HG02981 (cell line): Measurements from ENCODE around the gene TBC1D14.
A peak's percentile ranks its signal among the peaks of the same experiment; 100 is the strongest.
"Not testable (repeated sequence)": the region's sequence is repeated elsewhere in the genome, so short reads cannot be mapped to it uniquely, and the experiment has no call there.

Experiments
- ATAC-seq: cut with Tn5 transposase; IDR thresholded peaks from one replicate; pipeline ENCODE4 v1.9.1; 2021; ENCODE audit warnings: mild to moderate bottlenecking, moderate library complexity; ENCODE audit not compliant: unreplicated experiment

TBC1D14 gene

DNA sequence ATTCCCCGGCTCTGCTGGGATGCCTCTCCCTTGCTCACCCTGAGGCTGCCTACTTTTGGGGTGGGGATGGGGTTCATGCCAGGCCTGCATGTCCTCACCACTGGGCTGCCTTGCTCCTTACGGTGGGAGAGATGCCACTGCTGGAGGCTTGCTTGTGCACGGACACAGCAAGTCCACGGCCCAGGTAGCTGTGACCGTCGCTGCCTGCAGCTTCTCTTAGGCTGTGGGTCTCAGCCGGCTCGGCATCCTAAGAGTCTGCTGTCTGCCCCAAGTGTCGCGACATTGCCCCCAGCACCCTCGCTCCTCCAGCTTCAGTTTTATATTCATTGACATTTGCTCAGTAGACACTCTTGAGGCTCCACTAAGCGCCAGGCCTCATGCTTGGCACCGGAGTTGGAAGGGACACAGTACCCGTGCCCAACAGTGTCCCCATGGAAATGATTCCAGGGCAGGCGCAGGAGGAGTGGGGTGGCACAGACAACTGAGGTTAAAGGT, 58.3 kb downstream of the TBC1D14 start:
- ATAC-seq, result no peak

DNA sequence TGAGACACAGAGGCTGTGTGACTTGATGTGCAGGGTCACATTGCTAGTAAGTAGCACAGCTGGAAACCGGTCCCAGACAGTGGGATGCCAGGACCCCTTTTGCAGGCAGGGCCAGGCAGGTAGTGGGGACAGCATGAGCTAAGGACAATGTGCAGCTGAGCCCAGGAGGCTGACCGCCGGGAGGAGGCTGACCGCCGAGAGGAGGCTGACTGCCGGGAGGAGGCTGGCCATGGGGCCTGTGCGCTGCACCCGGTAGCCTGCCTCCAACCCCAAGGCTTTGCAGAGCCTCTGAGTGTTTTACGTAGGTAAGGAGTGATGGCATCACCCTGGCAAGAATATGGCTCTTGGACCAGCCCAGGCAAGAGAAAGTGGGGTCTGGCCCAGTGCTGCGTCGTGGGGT, 58.9 kb downstream of the TBC1D14 start:
- no peak for ATAC-seq

DNA sequence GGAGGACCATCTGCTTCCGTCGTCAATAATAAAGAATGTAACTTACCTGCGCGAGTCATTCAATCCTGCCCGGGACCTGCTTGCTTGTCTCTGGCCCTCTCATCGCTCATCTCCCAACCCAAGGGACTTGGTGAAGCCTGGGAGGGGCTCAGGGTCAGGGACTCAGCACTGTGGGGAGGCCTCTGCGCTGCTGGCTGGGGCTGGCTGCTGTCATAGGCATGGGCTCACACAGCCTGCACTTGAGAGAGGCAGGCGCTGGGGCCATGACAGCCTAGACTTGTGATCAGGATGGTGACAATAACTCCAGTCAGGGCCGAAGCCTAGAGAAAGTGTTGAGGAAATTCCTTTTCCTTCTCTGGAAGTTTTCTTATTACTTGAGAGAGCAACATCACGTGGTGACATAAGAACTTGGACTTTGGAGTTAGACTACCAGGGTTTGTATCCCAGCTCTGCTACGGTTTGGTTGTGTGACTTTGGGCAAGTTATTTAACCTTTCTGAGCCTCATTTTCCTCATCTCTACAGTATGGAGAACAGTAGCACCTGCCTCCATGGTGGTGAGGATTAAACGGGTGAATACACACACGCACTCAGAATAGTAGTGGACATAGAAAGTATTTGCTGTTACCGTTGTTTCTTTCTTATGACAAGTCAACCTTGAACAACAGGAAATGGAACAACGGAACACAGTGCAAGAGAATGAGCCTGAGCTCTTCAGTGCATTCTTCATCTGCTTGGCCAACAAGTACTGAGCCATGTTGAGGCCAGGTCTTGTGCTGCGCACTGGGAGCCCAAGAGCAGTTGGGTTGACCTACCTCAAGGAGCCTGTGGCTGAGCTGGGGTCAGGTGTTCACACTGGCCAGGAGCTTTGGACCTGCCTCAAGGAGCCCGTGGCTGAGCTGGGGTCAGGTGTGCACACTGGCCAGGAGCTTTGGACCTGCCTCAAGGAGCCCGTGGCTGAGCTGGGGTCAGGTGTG, 60.5 kb downstream of the TBC1D14 start:
- peak; percentile 74 for ATAC-seq

DNA sequence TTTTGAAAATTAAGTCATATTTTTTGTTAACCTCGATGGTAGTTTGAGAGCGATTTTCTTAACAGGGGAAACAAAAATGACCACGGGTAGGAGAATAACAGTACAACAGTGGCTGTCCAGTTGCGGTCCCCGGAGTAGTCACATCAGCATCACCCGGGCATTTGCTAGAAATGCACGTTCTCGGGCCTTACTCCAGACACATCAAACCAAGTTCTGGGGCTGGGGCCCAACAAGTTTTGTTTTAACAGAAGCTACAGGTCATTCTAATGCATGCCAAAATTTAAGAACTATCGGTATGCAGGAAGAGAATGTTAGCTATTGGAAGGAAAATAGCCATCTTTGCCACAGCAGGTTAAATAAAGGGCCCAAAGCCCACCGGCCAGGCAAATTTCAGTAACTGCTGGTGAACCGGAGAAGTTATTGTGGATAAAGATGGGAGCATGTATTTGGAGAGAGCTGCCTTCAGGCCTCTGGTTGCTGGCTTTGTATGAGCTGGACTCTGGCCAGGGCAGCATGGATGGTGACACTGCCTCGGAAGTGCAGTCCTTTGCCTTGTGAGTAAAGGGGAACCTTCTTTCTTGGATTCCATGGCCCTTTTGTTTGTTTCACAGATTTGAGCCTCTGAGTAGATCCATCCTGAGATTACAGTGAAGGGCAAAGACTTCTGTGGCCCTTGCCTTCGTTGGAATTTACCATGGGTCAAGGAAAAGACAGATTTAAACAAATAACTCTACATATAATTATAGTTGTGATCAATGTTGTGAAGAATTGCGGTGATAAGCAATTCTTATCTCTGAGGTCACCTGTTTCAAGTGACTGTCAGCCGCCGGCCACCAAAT, 62.1 kb downstream of the TBC1D14 start:
- ATAC-seq, result no peak

DNA sequence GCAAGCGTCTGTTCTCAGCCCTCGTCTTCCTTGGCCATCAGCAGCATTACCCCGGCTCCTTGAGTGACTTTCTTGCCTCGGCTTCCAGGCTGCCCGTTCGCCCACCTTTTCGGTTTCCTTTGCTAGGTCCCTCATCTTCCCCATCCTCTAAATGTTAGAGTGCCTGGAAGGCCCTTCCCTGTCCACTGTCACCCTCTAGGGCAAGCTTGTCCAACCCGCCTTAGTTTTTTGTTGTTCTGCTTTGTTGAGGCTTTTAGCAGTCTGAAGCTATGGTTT, 62.7 kb downstream of the TBC1D14 start:
- no peak for ATAC-seq

DNA sequence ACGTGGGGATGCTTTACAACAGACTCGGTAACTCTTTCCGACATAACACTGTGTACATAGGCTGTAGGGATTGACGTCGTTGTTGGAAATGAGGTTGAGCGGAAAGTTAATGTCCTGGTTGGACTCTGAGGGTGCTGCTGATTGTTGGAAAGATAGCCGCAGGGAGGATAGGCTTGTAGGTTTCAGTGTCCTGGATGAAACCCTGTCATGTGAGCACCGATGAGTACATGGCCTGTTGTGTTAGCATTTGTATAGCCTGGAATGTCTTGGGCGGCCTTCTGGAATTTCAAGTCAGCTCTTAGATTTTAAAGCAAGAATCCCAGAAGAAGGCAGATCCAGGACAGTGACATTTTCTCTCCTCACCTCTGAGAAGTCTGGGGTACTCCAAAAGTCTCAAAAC, 63.3 kb downstream of the TBC1D14 start:
- ATAC-seq, result no peak

DNA sequence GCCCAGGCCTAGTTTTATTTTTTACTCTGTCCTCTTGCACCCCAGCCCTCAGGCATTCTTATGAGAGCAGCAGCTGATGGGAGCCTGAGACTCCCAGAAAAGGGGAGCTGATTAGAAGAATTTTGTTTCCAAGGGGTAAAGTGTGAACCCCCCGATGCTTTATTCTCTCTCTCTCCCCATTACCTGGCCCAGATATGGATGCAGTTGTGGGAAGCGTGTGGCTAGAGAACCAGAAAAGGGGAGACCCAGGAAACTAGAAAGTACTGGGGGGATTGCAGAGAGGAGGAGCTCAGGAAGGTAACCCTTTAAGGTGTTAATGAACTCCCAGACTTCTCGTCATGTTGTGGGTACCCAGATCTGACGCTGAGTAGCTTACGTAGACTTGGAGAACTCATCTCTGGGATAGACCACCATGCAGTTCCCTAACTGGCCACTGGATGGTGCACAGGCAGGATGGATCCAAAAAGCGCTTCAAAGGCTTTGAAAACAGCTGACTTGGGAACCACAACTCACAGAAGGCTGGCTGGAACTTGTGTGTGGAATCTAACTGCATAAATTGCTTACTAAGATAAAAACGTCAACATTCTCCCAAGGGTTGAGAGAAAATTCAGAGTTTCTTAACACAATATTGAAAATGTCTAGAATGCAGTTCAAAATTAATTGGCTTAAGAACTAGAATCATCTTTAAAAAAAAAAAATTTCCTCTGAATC, 64.7 kb downstream of the TBC1D14 start:
- peak; percentile 71 for ATAC-seq

DNA sequence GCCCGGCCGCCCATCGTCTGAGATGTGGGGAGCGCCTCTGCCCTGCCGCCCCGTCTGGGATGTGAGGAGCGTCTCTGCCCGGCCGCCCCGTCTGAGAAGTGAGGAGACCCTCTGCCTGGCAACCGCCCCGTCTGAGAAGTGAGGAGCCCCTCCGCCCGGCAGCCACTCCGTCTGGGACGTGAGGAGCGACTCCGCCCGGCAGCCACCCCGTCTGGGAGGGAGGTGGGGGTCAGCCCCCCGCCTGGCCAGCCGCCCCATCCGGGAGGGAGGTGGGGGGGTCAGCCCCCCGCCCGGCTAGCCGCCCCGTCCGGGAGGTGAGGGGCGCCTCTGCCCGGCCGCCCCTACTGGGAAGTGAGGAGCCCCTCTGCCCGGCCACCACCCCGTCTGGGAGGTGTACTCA, 68.2 kb downstream of the TBC1D14 start:
- not testable (repeated sequence) for ATAC-seq

DNA sequence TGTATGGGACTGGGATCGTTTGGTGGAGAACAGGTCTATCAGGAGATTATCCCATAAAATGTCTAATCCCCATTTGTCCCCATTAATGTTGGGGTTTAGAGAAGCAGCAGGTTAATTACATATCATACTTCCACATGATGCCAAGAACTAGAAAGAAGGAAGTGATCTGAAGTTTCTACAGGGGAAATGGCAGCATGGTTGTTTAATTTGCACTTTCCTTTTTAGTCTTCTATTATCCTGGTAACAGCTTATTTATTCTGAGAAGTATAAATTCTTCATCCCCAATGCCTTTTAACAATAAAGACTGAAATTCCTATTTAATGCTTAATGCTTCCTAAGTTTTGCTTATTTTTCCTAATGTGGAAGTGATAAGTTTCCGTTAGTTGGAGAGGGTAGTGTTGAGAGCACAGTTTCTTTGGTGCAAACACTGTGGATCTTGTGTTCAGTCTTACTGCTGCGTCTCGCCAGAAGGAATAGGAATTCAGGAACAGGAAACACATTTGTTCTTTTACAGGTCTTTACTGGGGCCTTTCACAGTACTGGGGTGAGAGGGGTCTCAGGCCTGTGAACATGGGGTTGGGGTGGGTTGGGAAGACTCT, 74.0 kb downstream of the TBC1D14 start:
- no peak for ATAC-seq

DNA sequence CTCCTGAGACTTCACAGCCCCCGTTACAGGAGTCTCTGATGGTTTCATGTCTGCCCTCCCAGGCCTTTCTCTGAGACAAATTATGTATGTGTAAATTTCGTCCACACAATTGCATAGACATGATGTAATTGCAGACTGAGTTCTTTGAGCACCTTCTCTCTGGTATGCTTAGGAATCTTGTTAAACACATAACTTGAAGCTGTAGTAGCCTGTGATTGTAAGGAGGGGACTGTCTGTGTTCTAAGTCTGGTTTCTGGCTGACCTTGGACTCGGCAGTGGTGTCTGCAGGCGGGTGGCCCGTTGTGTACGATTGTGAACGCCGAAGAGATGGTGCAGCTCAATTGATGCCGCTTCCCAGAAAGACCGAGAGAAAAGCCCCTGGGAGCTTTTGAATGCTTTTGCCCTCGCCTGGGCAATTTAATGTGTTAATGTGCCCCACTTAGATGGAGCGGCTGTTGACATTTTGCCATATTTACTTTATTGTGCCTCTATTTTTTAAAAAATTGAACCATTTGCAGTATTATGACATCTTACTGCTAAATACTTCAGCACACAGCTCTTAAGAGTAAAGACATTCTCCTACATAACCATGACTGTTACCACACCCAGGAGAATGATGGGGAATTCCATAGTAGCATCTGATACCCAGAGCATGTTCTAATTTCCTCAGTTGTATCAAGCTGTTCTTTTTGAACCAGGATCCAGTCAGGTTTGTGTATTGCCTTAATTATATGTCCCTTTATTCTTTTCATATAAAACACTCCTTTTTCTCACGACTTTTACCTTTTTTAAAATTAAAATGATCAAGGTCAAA, 75.2 kb downstream of the TBC1D14 start:
- no peak for ATAC-seq

DNA sequence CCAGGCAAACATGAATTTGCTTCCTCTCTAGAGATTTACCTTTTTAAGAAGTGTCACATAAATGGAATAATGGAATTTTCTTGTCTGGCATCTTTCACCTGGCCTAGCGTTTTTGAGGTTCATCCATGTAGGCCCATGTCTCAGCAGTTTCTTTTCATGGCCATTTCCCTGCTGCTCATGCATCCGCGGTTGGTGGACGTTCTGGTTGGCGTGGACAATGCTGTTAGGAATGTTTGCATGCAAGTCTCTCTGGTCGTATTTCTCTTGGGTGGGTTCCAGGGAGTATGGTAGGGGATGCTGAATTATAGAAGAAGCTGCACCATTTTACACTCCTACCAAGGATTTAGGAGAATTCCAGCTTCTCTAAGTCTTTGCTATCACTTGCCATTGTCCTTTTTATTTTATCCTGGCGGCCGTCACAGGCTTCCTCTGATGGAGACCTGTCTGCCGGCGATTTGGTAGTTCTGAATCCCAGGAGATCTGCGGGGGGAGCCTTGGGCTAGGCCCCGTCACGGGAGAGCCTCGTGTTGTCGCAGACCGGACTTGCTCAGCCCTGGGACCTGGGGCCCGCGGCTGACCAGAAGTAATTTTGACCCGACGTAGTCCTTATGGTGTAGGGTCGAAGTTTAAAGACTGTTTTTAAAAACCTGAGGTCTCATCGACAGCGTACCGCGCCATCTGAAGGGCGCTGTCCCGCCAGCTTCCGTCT, 76.6 kb downstream of the TBC1D14 start:
- ATAC-seq, result peak; percentile 27

DNA sequence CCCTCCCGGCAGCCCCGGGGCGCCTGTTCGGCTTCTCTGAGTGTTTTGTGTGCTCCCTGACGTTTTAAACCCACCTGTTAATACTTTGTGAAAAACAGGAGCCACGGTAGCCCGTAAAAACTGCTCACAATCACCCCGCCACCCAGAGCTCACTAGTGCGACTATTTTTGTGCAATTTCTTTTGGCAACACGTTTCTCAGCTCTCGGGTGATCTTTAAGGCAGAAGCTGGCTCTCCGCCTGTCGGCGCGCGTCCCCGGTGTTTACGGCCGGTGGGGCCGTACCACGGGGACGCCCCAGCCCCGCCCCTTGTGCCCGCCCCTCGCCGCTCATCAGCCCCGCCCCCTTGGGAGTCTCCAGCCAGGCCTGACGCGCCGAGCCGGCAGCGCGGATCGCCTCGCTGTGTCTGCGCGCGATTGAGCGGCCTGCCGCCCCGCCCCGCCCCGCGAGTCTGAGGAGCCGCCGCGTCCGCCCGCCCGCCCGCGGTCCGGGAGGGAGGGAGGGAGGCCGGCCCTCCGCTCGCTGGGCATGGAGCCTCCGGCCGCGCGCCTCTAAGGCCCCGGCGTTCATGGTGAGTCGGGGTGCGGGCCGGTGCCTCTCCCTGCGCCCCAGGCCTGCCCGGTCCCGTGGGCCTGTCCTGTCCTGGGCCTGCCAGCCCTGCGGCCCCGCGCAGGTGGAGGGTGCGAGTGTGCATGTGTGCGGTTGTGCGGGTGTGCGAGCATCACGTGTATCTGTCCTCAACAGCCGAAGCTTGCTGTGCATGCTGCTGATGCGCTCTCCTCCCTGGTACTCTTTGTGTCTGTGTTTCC, 77.4 kb downstream of the TBC1D14 start:
- peak; percentile 76 for ATAC-seq

DNA sequence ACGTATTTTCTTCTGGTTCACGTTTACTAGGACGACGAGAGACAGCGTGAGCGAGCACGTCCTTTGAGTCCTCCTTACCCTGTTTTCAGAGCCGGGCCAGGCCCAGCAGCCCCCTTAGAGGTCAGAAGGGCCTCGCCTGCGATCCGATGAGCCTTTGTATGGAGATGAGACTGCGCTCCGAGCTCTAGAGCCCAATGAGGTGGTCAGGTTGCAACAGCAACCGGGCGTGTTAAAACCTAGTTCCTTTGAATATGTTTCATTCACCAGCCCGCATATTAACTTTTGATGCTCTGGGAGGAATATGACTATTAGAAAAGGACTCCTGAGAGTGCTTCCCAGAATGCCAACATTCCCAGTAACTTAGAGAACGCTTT, 77.9 kb downstream of the TBC1D14 start:
- ATAC-seq, result no peak

DNA sequence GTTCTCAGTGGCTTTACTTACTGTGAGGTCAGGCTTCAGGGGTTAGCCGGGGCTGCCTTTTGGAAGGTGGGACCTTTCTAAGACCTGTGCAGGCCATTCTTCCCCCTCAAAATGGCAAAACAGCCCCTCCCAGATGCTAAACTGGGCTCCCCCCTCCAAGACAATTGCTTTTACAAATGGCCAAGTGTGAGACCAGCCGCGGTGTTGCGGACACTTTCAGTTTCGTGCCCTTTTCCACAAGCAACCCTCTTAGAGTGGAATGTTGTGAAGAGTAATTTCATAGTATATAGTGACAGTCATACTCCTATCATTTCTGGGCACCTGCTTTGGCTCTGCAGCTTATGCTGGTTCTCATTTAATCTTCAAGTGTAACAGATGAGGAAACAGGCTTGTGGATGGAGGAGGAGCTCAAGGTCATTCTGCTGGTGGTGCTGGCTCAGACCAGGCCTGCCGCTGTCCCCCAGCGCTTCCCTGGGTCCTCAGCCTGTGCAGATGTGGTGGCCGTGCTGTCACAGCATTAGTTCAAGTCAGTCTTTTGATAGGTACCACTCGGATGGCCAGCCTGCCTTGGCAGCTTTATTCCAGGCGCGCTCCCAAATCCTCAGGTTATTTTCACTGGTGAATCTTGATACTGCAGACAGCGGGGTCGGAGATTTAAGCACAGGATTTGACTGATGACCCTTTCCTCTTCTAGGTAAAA, 78.5 kb downstream of the TBC1D14 start:
- no peak for ATAC-seq

DNA sequence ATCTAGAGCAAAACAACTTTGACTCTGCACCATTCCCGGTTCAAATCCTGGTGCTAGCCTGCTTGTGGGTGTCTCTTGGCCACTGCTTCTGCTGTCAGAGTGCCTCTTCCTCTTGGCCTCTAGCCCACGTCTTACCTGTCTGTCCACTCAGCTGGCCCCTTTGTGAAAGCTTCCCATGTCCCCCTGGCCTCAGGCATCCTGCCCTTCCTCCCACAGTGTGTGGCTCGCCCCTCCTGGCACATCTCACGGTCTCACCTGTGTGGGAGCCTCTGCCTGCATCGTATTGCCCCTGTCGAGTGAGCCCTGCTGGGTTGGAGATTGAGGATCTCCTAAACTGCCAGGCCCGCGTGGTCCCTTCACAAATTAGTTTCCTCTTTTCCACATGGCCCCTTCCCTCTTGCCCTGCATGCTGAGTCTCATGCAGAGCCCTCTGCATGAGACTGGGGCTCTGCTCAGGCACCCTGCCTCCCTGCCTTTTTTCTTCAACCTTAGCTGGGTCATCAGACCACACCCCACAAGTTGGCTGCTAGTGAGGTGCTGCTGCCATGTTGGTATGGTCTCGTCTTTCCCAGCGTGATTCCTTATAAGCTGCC, 79.8 kb downstream of the TBC1D14 start:
- no peak for ATAC-seq

DNA sequence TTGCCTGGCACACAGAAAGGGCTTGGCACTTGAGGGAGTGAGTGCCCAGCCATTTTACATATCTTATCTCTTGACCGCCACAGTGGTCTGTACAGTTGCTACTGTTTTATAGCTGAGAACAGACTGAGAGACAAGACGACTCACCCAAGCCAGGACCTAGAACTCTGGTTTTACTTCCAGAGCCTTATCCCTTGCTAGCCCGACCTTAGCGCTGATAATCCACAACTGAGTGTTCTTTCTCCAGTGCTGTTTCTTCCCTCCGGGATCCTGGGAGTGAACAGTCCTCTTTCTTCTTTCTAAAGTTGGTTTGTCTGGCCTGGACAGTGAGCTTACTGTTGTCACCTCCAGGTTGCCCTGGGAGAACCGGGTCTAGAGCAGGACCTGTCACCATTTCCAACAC, 81.0 kb downstream of the TBC1D14 start:
- no peak for ATAC-seq

DNA sequence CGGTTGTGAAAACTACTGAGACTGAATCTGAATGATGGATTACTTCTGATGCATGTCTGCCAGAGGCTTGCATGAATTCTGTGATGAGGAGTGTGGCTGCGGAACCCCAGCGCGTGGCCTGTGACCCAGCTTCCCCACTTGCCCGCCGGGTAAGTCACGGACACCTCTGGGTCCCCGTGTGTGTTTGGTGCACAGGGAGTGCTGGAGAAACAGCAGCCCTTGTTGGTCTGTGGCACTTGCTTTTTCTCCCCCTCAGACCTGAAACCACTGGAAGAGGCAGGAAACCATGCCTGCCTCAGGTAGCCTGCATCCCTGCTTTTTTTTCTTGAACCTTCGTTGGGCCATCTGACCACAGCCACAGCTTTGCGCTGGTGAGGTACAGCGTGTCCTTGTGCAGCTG, 81.6 kb downstream of the TBC1D14 start:
- no peak for ATAC-seq
